ENCODE measurements around the gene CTSA. TPM values are rescaled to one million over a fixed set of nuclear protein-coding genes. Genes with fewer than 3 reads are reported as not detected.

Gene CTSA
- total and polyA plus RNA-seq, 9 donors = 45.0 to 210 (median 110) TPM

DNA sequence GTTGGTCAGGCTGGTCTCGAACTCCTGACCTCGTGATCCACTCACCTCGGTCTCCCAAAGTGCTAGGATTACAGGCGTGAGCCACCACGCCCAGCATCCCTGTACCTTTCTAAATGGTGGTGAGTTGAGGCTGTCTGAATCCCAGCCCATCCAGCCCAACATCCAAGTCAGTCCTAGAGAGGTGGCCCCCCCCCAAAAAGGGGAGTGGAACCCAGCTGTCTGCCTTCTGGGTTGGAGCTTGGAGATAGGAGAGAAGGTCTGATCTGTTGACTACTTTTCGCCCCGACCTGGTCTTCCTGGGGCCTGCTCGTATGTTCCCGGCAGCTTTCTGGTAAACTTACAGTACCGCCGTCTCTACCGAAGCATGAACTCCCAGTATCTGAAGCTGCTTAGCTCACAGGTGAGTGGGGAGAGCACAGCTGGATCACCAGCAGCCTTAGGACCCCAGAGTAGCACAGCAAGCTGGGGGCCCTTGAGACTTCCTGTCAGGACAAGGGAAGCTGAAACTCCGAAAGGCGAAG is 5.6 kb downstream of the CTSA start:
- Histone ChIP-seq H3K9me3 (no peaks in the 10 kb centered on the region), H3K27ac (no peak overlapping the region), H3K4me1 (ENCODE audit: insufficient read depth) (peaks cover 5% of the 10 kb centered on the region), H3K36me3 (no peaks in the 10 kb centered on the region), H3K27me3 (no peaks in the 10 kb centered on the region), H3K4me3 (no peak overlapping the region)
- WGBS, 3 donors = 77 to 85% (median 81%) methylated on average over 14 of the region's 14 CpGs
- DNase-seq = no peak
- intact Hi-C loops (cut with DNase I) = loop anchor here in 2 of 4 donors (5.0 to 10.0 kb wide), 2 partner anchors 46 to 68 kb away; no protein-coding TSS in a partner anchor
- no peak for TF ChIP-seq EP300 (IDR thresholded peaks at IDR 0.05)
- no peak for TF ChIP-seq POLR2A (IDR thresholded peaks at IDR 0.05)
- TF ChIP-seq, protein P1, sequence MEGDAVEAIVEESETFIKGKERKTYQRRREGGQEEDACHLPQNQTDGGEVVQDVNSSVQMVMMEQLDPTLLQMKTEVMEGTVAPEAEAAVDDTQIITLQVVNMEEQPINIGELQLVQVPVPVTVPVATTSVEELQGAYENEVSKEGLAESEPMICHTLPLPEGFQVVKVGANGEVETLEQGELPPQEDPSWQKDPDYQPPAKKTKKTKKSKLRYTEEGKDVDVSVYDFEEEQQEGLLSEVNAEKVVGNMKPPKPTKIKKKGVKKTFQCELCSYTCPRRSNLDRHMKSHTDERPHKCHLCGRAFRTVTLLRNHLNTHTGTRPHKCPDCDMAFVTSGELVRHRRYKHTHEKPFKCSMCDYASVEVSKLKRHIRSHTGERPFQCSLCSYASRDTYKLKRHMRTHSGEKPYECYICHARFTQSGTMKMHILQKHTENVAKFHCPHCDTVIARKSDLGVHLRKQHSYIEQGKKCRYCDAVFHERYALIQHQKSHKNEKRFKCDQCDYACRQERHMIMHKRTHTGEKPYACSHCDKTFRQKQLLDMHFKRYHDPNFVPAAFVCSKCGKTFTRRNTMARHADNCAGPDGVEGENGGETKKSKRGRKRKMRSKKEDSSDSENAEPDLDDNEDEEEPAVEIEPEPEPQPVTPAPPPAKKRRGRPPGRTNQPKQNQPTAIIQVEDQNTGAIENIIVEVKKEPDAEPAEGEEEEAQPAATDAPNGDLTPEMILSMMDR (IDR thresholded peaks at IDR 0.05) = no peak

DNA sequence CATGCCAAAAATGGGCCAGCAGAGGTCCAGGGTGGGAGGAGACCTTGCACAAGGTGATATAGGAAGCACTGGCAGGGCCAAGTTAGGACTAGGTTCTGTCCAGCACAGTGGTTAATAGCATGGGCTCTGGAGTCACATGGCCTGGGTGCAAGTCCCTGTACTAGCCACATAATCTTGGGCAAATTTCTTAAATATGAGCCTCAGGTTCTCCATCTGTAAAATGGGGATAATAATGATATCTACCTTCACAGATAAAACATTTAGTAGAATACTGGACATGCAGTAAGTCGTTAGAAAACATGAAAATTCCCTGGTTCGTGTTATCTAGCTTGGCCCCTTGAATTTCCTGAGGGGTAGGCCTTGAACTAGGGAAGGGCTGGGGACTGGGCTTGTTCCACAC is 6.2 kb downstream of the CTSA start:
- Histone ChIP-seq H3K36me3 (no peaks in the 10 kb centered on the region), H3K4me1 (ENCODE audit: insufficient read depth) (peaks cover 5% of the 10 kb centered on the region), H3K4me3 (no peak overlapping the region), H3K27me3 (no peaks in the 10 kb centered on the region), H3K27ac (no peak overlapping the region), H3K9me3 (no peaks in the 10 kb centered on the region)
- no peak for TF ChIP-seq POLR2A (IDR thresholded peaks at IDR 0.05)
- TF ChIP-seq, protein P1 (IDR thresholded peaks at IDR 0.05) = no peak
- no peak for DNase-seq
- WGBS, 3 donors = 37 to 54% (median 45%) methylated on average over 2 of the region's 2 CpGs
- intact Hi-C loops (cut with DNase I) = loop anchor here in 2 of 4 donors (5.0 to 10.0 kb wide), 2 partner anchors 45 to 68 kb away; no protein-coding TSS in a partner anchor

DNA sequence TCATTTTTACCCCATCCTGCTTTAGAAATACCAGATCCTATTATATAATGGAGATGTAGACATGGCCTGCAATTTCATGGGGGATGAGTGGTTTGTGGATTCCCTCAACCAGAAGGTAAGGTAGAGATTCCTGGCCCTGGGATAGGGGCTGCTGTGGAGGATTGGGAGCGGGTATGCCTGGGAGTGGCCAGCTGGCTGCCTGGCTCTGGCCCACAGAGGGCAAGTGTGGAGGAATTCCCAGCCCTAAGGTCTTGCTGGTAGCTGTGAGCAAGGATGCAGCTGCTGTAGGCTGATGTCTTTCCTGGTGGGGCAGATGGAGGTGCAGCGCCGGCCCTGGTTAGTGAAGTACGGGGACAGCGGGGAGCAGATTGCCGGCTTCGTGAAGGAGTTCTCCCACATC is 6.6 kb downstream of the CTSA start:
- Histone ChIP-seq H3K27me3 (no peaks in the 10 kb centered on the region), H3K9me3 (no peaks in the 10 kb centered on the region), H3K4me1 (ENCODE audit: insufficient read depth) (peaks cover 5% of the 10 kb centered on the region), H3K36me3 (no peaks in the 10 kb centered on the region), H3K27ac (no peak overlapping the region), H3K4me3 (no peak overlapping the region)
- WGBS, 3 donors = 76 to 83% (median 80%) methylated on average over 7 of the region's 7 CpGs
- no peak for DNase-seq
- no peak for TF ChIP-seq EP300 (IDR thresholded peaks at IDR 0.05)
- TF ChIP-seq, protein P1 (IDR thresholded peaks at IDR 0.05) = no peak
- no peak for TF ChIP-seq POLR2A (IDR thresholded peaks at IDR 0.05)
- intact Hi-C loops (cut with DNase I) = loop anchor here in 2 of 4 donors (5.0 to 10.0 kb wide), 2 partner anchors 45 to 67 kb away; no protein-coding TSS in a partner anchor

DNA sequence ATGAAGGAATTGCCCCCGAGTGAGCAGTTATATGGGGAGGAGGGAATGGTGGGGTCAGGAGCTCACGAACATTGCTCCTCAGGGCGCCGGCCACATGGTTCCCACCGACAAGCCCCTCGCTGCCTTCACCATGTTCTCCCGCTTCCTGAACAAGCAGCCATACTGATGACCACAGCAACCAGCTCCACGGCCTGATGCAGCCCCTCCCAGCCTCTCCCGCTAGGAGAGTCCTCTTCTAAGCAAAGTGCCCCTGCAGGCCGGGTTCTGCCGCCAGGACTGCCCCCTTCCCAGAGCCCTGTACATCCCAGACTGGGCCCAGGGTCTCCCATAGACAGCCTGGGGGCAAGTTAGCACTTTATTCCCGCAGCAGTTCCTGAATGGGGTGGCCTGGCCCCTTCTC is 7.2 kb downstream of the CTSA start:
- WGBS, 3 donors = 69 to 78% (median 73%) methylated on average over 12 of the region's 12 CpGs
- H3K27me3 ChIP-seq = no peaks in the 10 kb centered on the region
- intact Hi-C loops (cut with DNase I) = loop anchor here in 2 of 4 donors (5.0 to 10.0 kb wide), 2 partner anchors 44 to 67 kb away; no protein-coding TSS in a partner anchor
- no peaks in the 10 kb centered on the region for H3K9me3 ChIP-seq
- no peak for DNase-seq
- H3K27ac ChIP-seq = no peak overlapping the region
- H3K4me3 ChIP-seq = no peak overlapping the region
- H3K4me1 ChIP-seq (ENCODE audit: insufficient read depth) = no peaks in the 10 kb centered on the region
- TF ChIP-seq, protein P1 (IDR thresholded peaks at IDR 0.05) = no peak
- TF ChIP-seq POLR2A (IDR thresholded peaks at IDR 0.05) (no peak), EP300 (IDR thresholded peaks at IDR 0.05) (no peak)
- no peaks in the 10 kb centered on the region for H3K36me3 ChIP-seq

Data from ovary (tissue), 9 donors.